GM19468 (cell line): ENCODE data around the gene MYBPC3.

Experiments used
- ATAC-seq: cut with Tn5 transposase; IDR thresholded peaks from one replicate; pipeline ENCODE4 v1.9.1; 2021; ENCODE audit warnings: mild to moderate bottlenecking, moderate library complexity, moderate number of reproducible peaks; ENCODE audit not compliant: unreplicated experiment; ENCODE audit errors: extremely low read depth

MYBPC3 gene

DNA sequence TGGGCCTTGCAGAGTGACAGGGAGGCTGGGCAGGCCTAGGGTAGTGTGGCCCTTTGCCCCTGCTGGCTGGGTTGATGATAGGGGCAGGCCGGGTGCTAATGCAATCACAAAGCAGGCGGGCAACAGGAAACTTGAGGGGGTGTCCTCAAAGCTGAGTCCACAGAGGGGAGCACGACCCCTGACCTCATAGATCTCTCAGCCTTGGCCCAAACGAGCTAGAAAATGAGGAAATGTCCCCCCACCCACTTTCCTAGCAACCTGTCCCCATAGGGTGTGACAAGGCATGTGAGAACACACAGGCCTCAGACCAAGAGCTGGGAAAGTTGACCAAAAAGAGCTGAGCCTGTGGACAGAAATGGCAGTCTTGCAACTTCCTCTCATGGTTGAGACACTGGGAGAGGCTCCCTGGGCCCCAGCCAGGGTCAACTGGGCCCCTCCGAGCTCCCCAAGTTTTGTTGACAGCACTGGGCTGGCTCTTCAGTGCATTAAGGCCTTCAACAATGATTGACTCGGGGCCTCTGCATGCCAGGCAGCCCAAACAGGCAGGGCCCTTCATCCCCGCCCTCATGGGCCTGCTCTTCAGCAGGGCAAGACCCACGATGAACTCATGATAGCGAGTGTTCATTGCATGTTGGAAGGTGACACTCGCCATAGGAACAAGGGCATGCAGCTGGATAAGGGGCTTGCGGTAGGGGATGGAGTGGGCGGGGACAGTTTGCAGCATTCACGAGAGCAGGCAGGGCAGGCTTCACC is 35.6 kb upstream of the MYBPC3 start:
- no peak for ATAC-seq

- ATAC-seq = no peak
Observed at GRCh38 chr11:47384498-47384897, 32.0 kb upstream of the MYBPC3 start.

GRCh38 chr11:47383071-47383470 is 30.6 kb upstream of the MYBPC3 start:
- no peak for ATAC-seq

GRCh38 chr11:47380078-47380477 is 27.6 kb upstream of the MYBPC3 start:
- ATAC-seq = no peak

- no peak for ATAC-seq
Observed at GRCh38 chr11:47379317-47379716, 26.8 kb upstream of the MYBPC3 start.

DNA sequence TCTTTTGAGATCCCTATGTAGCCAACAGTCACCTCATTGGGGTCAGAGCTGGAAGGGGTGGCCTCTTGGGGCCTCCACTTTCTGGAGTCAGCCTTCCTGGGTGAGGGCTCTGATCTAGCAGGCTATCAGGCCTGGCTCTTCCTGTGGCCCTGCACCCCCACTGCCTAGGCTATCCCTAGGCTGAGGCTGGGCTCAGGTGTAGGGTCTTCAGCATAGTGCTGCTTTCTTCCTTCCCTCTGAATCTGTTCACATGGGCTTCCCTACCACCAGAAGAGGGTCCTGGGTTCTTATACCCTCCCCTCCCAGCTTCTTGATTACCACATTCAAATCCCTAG is 26.3 kb upstream of the MYBPC3 start:
- ATAC-seq = no peak

- peak; percentile 71 for ATAC-seq
Observed at GRCh38 chr11:47378010-47378835, 25.7 kb upstream of the MYBPC3 start, which contains the start of gene SPI1. Gene SPI1 (minus strand): TSS chr11:47378547. CDS start chr11:47378353, 194 bp downstream.

DNA sequence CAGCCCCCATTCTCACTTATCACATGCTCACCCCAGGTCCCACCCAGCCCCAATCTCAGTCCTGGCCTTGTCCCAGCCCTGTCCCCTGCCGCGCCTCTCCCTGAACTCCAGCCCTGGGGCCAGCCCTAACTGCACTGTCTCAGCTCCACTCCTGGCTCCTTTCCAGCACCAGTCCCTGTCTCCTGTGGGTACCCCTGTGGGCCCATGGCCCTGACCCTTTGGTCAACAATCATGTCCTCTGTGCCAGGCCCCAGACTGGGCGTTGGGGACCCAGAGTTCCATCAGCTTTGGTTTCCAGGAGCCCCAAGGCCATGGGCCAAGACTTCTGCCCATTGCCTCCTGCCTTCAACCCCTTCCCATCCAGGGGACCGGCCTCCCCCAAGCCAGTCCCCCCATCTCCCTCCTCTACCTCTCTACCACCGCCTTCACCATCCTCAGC is 25.1 kb upstream of the MYBPC3 start:
- no peak for ATAC-seq

DNA sequence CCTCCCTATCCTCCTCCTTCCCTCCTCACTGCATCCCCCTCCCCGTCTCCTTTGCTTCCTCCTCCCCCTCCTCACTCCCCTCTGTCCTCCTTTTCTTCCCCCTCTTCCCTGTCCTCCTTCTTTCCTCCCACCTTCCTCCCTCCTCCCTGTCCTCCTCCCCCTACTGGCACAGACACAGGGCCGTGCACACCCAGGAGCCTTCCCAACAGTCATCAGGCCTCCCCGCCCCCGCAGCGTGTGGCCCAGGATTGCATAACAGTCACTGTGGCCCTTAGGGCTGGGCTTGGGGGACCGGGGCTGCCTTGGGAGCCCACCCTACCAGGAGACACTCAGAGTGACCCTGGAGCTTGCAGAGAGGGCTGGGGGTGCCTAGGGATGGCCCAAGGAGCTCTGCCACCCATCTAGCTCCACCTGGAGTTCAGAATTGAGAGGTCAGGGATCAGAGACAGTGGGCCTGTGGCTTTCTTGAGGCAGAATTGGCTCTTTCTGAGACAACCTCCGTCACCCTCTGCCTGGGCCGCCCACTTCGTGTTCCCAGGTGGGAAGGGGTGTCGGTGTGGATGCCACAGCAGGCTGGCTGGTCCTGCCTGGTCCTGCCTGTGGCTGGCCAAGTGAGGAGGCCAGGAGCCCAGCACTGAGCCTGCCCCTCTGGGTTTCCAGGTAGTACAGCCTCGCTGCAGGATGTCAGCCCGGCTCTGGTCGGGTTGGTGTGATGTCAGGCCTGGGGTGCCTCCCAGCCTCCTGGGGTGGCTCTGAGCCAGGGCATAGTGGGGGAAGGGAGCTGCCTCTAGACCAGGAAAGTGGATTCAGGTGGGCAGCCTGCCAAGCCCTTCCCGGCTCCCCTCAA is 24.2 kb upstream of the MYBPC3 start:
- no peak for ATAC-seq

GRCh38 chr11:47376107-47376524 is 23.6 kb upstream of the MYBPC3 start:
- no peak for ATAC-seq

- ATAC-seq = no peak
Observed at GRCh38 chr11:47375546-47376085, 23.1 kb upstream of the MYBPC3 start.

- ATAC-seq = no peak
Observed at GRCh38 chr11:47375020-47375419, 22.5 kb upstream of the MYBPC3 start.

DNA sequence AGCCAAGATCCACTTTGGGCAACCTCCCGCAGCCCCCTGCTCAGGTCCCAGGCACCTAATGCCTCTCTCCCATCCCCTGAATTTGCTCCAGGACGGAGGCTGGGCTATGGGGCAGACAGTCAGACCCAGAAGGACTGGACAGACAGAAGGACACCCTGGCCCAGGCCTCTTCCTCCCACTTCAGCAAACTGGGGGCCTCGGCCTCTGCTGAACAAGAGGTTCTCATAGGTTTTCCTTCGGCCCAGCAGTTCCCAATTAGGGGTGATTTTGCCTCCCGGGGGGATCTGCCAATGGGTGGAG is 22.2 kb upstream of the MYBPC3 start:
- no peak for ATAC-seq

DNA sequence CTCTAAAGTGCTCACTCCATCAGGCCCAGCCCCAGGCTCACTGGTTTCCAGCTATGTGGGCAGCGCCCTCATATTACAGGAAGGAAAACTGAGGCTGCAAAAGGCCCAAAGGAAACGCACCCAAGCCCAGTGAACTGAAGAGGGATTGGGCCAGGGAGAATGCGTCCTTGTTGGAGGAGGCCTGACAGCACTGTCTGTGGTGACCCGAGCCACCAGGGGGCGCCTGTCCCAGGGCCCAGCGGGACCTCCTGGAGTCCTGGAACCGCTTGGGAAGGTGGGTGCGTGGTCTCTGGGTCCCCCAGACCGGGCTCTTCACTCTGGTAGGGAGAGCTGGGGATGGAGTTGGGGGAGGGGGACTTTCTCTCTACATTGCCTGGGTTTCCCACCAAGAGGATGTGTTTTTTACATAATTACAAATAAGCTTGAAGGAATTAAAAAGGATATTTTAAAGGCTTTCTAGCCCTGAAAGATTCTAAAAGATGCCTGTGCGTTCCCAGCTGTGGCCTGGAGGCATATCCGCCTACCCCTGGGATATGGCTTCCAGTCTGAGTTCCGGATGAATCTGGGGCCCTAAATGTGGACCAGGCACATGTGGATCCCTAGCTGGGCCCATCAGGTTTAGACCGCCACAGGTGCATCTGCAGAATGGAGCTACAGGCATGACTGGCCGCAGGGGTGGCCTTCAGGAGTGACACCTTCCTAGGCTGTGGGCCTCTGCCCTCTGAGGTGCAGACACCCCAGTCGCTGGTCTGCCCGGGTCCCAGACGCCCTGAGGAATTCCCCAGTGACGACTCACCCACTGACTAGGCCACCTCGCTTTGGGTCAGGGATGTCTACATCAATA is 21.6 kb upstream of the MYBPC3 start:
- no peak for ATAC-seq

GRCh38 chr11:47372422-47372821 is 19.9 kb upstream of the MYBPC3 start:
- no peak for ATAC-seq

- ATAC-seq = no peak
Observed at GRCh38 chr11:47369676-47370075, 17.2 kb upstream of the MYBPC3 start.

- ATAC-seq = no peak
Observed at GRCh38 chr11:47366020-47366490, 13.6 kb upstream of the MYBPC3 start.

DNA sequence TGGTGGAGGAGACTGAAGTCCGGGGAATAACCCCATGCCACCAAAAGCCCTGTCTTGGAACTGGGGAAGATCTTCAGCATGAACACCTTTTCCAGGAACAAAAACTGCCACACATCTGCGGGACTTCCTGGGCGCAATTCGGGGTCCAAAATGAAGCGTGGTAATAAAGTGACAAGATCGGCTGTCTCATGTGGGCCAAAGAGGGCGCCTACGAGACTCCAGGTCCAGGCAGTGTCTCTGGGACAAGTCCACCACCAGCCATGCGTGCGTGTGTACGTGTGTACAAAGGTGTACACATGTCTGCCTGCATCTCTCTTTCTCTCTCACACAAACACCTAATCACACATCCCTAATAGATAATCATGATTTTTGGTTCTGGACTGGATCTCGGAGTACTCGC is 8.9 kb upstream of the MYBPC3 start:
- ATAC-seq = no peak

DNA sequence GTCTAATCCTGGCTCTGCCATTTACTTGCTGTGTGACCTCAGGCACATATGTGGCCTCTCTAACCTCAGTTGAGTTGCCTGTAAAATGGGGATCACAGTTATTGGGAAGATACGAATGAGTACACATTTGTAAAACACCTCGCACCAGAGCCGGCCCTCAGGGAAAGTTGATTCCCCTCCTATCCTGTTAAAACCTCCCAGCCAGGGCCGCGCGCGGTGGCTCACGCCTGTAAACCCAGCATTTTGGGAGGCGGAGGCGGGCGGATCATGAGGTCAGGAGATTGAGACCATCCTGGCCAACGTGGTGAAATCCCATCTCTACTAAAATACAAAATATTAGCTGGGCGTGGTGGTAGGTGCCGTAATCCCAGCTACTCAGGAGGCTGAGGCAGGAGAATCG is 7.8 kb upstream of the MYBPC3 start:
- ATAC-seq = no peak

DNA sequence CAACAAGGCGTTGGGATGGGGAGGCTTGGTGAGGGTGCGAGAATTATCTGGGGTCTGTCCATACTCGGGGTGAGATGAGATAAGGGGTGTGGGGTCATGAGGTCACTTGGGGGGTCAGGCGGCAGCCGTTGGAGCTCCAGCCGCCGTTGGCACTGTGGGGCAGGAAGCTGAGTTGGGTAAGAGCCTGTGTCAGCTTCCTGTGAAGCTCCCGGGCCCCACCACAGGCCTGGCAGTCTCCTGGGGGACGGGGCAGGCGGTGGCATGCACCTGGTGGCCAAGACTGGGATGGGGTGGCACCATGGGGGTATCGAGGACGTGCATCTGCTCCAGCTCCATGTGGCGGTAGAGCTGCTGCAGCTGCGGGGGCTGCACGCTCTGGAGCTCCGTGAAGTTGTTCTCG is 7.1 kb upstream of the MYBPC3 start:
- no peak for ATAC-seq
